HG03469 (cell line): Measurements from ENCODE around the gene CAMK2N2.
"Not testable (repeated sequence)": the region's sequence is repeated elsewhere in the genome, so short reads cannot be mapped to it uniquely, and the experiment has no call there.

Source experiments
- ATAC-seq: cut with Tn5 transposase; IDR thresholded peaks from one replicate; pipeline ENCODE4 v1.9.1; 2021; ENCODE audit warnings: mild to moderate bottlenecking, moderate library complexity, moderate number of reproducible peaks; ENCODE audit not compliant: unreplicated experiment

The CAMK2N2 gene

GRCh38 chr3:184275381-184275701 is 14.0 kb upstream of the CAMK2N2 start:
- no peak for ATAC-seq

GRCh38 chr3:184272269-184272668 is 10.9 kb upstream of the CAMK2N2 start:
- ATAC-seq = no peak

GRCh38 chr3:184267249-184267648 is 5.9 kb upstream of the CAMK2N2 start:
- not testable (repeated sequence) for ATAC-seq

GRCh38 chr3:184262764-184263179 is 1.4 kb upstream of the CAMK2N2 start:
- ATAC-seq = no peak

- no peak for ATAC-seq
Observed at GRCh38 chr3:184261854-184262763, 756 bp upstream of the CAMK2N2 start.

- no peak for ATAC-seq
Observed at GRCh38 chr3:184260724-184261269, 556 bp downstream of the CAMK2N2 start.

GRCh38 chr3:184259878-184260723 is 1.3 kb downstream of the CAMK2N2 start:
- ATAC-seq = no peak

GRCh38 chr3:184259396-184259877 is 1.9 kb downstream of the CAMK2N2 start:
- no peak for ATAC-seq

- ATAC-seq = no peak
Observed at GRCh38 chr3:184258926-184259325, 2.4 kb downstream of the CAMK2N2 start.

GRCh38 chr3:184257083-184257915 is 4.1 kb downstream of the CAMK2N2 start:
- no peak for ATAC-seq

GRCh38 chr3:184255291-184256039 is 5.9 kb downstream of the CAMK2N2 start:
- no peak for ATAC-seq

GRCh38 chr3:184250167-184250828 is 11.1 kb downstream of the CAMK2N2 start:
- ATAC-seq = peak; percentile 58

GRCh38 chr3:184249412-184250166 is 11.8 kb downstream of the CAMK2N2 start, which contains the start of gene EEF1AKMT4:
Gene EEF1AKMT4, plus strand, starts transcription at chr3:184249672. Its CDS starts 23 bp downstream, at chr3:184249695.
- peak; percentile 83 for ATAC-seq

- ATAC-seq = peak; percentile 28
Observed at GRCh38 chr3:184248454-184249411, 12.6 kb downstream of the CAMK2N2 start, which contains the start of gene ALG3. Gene ALG3, minus strand, starts transcription at chr3:184248962. Its CDS starts 22 bp downstream, at chr3:184248940.

GRCh38 chr3:184242297-184242685 is 19.1 kb downstream of the CAMK2N2 start:
- ATAC-seq = no peak

- ATAC-seq = no peak
Observed at GRCh38 chr3:184241447-184242296, 19.7 kb downstream of the CAMK2N2 start.
